HEK293 (cell line): ENCODE measurements around the gene SPIB.

Experiments
- CTCF ChIP-seq: fragments of 450-650 bp; formaldehyde crosslinking; IDR thresholded peaks from 2 replicates; pipeline ENCODE4 v1.5.1; 2016; ENCODE audit warnings: missing biosample characterization, missing genetic modification characterization
- PATZ1 ChIP-seq: fragments of 450-650 bp; formaldehyde crosslinking; IDR thresholded peaks from 2 replicates; pipeline ENCODE4 v1.5.1; 2016; ENCODE audit warnings: missing biosample characterization, missing genetic modification characterization
- YY1 ChIP-seq: fragments of 450-650 bp; formaldehyde crosslinking; IDR thresholded peaks from 2 replicates; pipeline ENCODE4 v1.5.1; 2018; ENCODE audit warnings: missing biosample characterization, missing genetic modification characterization
- ZNF311 ChIP-seq: fragments of 450-650 bp; formaldehyde crosslinking; IDR thresholded peaks from 2 replicates; pipeline ENCODE4 v1.5.1; 2017; ENCODE audit warnings: missing biosample characterization, missing genetic modification characterization, borderline replicate concordance

- TF ChIP-seq YY1 (no peak), ZNF311 (no peak), CTCF (tag by site-specific recombination) (no peak), PATZ1 (tag by site-specific recombination) (no peak)
Observed at GRCh38 chr19:50379602-50380001, 39.1 kb upstream of the SPIB start.
